A549 (cell line): Measurements from ENCODE around the gene DPPA4.
A peak's percentile ranks its signal among the peaks of the same experiment; 100 is the strongest.

Experiments used
- BHLHE40 ChIP-seq: IDR thresholded peaks from 2 replicates; pipeline ENCODE4 v1.6.1; 2012; ENCODE audit warnings: low read depth, low read length, inconsistent platforms
- EHMT2 ChIP-seq: fragments of 200-600 bp; sonication (generic); IDR thresholded peaks from 2 replicates; pipeline ENCODE4 v1.6.1; 2016; ENCODE audit warnings: antibody characterized with exemption, low read depth, mild to moderate bottlenecking, moderate library complexity
- EP300 ChIP-seq, 2 experiments: fragments of >200 bp; sonication (Bioruptor Twin); formaldehyde crosslinking; IDR thresholded peaks; 2 replicates in 1 of 2; 3 replicates in 1 of 2; pipeline ENCODE4 v1.6.1; 2016 to 2017
- HOXB13 ChIP-seq: fragments of 250-450 bp; sonication (Bioruptor Pico); IDR thresholded peaks from 2 replicates; pipeline ENCODE4 v1.5.0; 2020; ENCODE audit warnings: low read depth, mild to moderate bottlenecking, moderate library complexity
- MAFK ChIP-seq: fragments of 450-650 bp; IDR thresholded peaks from 2 replicates; pipeline ENCODE4 v1.6.1; 2014; ENCODE audit not compliant: partially characterized antibody
- PHF8 ChIP-seq: fragments of 200-600 bp; sonication (generic); IDR thresholded peaks from 2 replicates; pipeline ENCODE4 v1.6.1; 2016; ENCODE audit warnings: low read depth, mild to moderate bottlenecking, antibody characterized with exemption, moderate library complexity, borderline replicate concordance
- POLR2A ChIP-seq: IDR thresholded peaks from 2 replicates; pipeline ENCODE4 v1.6.1; 2012; ENCODE audit warnings: mild to moderate bottlenecking, low read length
- TP53 ChIP-seq: fragments of 250-450 bp; sonication (Bioruptor Pico); IDR thresholded peaks from 2 replicates; pipeline ENCODE4 v1.5.0; 2021; ENCODE audit warnings: mild to moderate bottlenecking, moderate library complexity
- TF ChIP-seq, protein P1 (sequence below): fragments of >200 bp; sonication (Bioruptor Twin); formaldehyde crosslinking; IDR thresholded peaks from 3 replicates; pipeline ENCODE4 v1.5.1; 2016
- TF ChIP-seq, protein P2 (sequence below): fragments of 200-600 bp; sonication (generic); IDR thresholded peaks from 2 replicates; pipeline ENCODE4 v1.6.1; 2016; ENCODE audit warnings: antibody characterized with exemption, mild to moderate bottlenecking, moderate library complexity
- TF ChIP-seq, protein P3 (sequence below): IDR thresholded peaks from 2 replicates; pipeline ENCODE4 v1.6.1; 2012

DNA sequence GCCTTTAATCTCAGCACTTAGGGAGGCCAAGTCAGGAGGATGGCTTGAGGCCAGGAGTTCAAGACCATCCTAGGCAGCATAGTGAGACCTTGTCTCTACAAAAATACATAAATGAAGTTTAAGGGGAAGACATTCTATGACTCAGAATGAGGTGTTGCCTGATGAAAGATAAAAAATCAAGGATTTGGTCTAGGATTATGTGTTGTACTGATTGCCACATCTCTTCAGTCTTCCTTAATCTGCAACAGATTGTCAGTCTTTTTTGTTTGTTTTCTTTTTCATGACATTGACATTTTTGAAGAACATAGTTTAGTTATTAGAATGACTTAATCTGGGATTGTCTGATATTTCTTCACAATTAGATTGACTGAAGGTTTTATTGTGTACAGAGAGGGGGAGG is 26.3 kb upstream of the DPPA4 start:
- peak in 1 of 2 experiments; percentile 38; a peak in 1 of 5 replicates for TF ChIP-seq EP300 (IDR thresholded peaks at IDR 0.05)
- TF ChIP-seq TP53 (CRISPR knock-in tag) = no peak
- TF ChIP-seq, protein P1, sequence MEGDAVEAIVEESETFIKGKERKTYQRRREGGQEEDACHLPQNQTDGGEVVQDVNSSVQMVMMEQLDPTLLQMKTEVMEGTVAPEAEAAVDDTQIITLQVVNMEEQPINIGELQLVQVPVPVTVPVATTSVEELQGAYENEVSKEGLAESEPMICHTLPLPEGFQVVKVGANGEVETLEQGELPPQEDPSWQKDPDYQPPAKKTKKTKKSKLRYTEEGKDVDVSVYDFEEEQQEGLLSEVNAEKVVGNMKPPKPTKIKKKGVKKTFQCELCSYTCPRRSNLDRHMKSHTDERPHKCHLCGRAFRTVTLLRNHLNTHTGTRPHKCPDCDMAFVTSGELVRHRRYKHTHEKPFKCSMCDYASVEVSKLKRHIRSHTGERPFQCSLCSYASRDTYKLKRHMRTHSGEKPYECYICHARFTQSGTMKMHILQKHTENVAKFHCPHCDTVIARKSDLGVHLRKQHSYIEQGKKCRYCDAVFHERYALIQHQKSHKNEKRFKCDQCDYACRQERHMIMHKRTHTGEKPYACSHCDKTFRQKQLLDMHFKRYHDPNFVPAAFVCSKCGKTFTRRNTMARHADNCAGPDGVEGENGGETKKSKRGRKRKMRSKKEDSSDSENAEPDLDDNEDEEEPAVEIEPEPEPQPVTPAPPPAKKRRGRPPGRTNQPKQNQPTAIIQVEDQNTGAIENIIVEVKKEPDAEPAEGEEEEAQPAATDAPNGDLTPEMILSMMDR = no peak
- no peak for TF ChIP-seq POLR2A
- no peak for TF ChIP-seq BHLHE40
- TF ChIP-seq MAFK = no peak
- TF ChIP-seq PHF8 = no peak
- TF ChIP-seq, protein P2, sequence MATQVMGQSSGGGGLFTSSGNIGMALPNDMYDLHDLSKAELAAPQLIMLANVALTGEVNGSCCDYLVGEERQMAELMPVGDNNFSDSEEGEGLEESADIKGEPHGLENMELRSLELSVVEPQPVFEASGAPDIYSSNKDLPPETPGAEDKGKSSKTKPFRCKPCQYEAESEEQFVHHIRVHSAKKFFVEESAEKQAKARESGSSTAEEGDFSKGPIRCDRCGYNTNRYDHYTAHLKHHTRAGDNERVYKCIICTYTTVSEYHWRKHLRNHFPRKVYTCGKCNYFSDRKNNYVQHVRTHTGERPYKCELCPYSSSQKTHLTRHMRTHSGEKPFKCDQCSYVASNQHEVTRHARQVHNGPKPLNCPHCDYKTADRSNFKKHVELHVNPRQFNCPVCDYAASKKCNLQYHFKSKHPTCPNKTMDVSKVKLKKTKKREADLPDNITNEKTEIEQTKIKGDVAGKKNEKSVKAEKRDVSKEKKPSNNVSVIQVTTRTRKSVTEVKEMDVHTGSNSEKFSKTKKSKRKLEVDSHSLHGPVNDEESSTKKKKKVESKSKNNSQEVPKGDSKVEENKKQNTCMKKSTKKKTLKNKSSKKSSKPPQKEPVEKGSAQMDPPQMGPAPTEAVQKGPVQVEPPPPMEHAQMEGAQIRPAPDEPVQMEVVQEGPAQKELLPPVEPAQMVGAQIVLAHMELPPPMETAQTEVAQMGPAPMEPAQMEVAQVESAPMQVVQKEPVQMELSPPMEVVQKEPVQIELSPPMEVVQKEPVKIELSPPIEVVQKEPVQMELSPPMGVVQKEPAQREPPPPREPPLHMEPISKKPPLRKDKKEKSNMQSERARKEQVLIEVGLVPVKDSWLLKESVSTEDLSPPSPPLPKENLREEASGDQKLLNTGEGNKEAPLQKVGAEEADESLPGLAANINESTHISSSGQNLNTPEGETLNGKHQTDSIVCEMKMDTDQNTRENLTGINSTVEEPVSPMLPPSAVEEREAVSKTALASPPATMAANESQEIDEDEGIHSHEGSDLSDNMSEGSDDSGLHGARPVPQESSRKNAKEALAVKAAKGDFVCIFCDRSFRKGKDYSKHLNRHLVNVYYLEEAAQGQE = no peak
- no peak for TF ChIP-seq HOXB13 (CRISPR knock-in tag)
- no peak for TF ChIP-seq EHMT2
- TF ChIP-seq, protein P3, sequence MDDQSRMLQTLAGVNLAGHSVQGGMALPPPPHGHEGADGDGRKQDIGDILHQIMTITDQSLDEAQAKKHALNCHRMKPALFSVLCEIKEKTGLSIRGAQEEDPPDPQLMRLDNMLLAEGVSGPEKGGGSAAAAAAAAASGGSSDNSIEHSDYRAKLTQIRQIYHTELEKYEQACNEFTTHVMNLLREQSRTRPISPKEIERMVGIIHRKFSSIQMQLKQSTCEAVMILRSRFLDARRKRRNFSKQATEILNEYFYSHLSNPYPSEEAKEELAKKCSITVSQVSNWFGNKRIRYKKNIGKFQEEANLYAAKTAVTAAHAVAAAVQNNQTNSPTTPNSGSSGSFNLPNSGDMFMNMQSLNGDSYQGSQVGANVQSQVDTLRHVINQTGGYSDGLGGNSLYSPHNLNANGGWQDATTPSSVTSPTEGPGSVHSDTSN = no peak
